Measurements from ENCODE around the gene IL15. TPM values are rescaled to one million over a fixed set of nuclear protein-coding genes. Genes with fewer than 3 reads are reported as not detected.
"Not testable (repeated sequence)": the region's sequence is repeated elsewhere in the genome, so short reads cannot be mapped to it uniquely, and the experiment has no call there.

IL15 gene
- total RNA-seq, 1 experiment from 2014 or later: 18.0 TPM

DNA sequence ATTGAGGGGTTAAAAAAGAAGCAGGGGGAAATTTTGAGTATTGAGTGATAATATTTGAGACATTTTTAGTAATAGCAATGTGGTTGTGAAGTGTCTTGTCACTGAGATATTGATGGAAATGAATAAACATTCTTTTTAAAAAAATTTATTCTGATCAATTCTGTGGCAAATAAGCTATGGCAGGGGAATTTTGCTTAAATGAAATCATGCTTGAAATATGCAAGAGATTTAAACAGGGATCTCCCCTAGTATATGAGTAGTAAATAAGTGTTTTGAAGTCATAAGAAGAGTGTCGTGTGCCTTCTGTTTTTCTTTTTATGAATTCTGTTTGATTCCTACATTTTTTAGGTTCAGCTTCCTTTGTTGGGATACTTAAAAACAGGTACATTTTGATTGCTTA, 23.2 kb downstream of the IL15 start:
- Histone ChIP-seq H3K4me3 (no peak overlapping the region), H3K36me3 (peaks cover 18% of the 10 kb centered on the region), H3K27ac (no peak overlapping the region), H3K9me3 (replicated peaks) (no peaks in the 10 kb centered on the region), H3K27me3 (no peaks in the 10 kb centered on the region), H3K4me1 (no peaks in the 10 kb centered on the region)
- DNase-seq: no peak

DNA sequence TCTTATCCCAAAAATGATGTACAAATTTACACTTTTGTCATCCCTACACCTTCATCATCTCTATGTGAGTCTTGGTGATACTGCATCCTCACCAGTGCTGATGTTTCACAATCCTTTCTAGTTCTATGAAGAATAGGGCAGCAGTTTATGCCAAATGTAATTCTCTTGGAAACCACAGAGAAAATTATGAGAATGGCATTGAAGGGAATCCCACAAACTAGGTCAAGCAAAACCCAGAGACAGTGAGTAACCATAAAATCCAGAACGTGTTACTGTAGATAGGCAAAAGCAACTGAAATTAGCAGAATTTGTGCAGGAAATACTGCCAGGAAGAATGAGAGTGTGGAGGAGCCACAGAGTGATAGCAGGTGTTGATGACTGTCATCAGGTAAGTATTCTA, 24.5 kb downstream of the IL15 start:
- no peaks in the 10 kb centered on the region for H3K9me3 ChIP-seq (replicated peaks)
- DNase-seq: no peak
- H3K4me3 ChIP-seq: no peak overlapping the region
- H3K27ac ChIP-seq: no peak overlapping the region
- peaks cover 18% of the 10 kb centered on the region for H3K36me3 ChIP-seq
- no peaks in the 10 kb centered on the region for H3K27me3 ChIP-seq
- no peaks in the 10 kb centered on the region for H3K4me1 ChIP-seq

DNA sequence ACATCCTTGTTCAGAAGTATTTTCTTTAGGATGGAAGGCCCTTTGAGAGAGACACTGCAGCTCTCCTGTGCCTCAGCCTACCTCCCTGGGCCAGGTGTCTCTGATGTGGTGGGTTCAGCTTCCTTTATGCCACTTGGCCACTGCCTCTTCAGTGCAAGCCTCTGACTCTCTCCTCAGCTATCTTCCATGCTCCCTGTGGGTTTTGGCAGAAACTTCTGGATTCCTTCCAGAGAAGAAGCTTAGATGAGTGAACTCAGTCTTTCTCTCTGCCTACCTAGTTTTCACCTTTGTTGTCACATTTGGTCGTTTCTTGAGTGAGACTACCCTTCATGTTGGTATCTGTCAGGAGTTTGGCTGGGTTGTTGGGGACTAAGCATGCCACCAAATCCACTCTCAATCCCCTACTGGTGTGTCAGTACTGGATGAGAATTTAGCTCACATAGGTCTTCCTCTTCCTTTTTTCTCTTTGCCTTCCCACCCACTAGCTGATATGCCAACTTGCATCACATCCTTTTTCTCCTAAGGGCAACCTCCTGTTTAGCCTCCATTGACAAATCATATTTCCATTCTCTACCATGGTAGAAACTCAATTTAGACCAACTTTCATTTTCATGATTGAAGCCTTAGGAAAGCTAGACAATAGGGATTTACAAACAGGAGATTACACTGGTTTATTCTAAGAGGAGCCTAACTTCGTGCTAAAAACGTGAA, 32.0 kb downstream of the IL15 start:
- no peak for DNase-seq
- H3K4me1 ChIP-seq: no peaks in the 10 kb centered on the region
- H3K27me3 ChIP-seq: no peaks in the 10 kb centered on the region
- H3K36me3 ChIP-seq: no peaks in the 10 kb centered on the region; the same call in 1 of the 2 replicates
- H3K27ac ChIP-seq: no peak overlapping the region
- no peaks in the 10 kb centered on the region for H3K9me3 ChIP-seq (replicated peaks)
- H3K4me3 ChIP-seq: no peak overlapping the region

DNA sequence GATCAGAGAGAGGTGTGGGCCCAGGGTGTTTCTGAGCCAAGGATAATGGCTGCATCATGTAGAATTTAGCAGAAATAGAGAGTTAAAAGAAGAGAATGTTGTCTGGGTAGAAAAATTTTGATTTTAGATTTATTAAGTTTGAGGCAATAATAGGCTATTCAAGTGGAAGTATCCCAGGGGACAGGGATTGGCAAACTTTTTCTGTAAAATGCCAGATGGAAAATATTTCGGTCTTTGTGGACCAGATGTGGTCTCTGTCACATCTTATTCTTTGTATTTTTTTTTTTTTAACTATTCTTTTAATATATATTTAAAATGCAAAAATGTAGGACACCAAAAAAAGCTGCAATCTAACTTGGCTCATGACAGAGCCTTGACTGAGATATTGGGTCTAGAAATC, 33.1 kb downstream of the IL15 start:
- Histone ChIP-seq H3K36me3 (no peaks in the 10 kb centered on the region; the same call in 1 of the 2 replicates), H3K4me3 (no peak overlapping the region), H3K9me3 (replicated peaks) (no peaks in the 10 kb centered on the region), H3K4me1 (no peaks in the 10 kb centered on the region), H3K27ac (no peak overlapping the region), H3K27me3 (no peaks in the 10 kb centered on the region)
- no peak for DNase-seq

DNA sequence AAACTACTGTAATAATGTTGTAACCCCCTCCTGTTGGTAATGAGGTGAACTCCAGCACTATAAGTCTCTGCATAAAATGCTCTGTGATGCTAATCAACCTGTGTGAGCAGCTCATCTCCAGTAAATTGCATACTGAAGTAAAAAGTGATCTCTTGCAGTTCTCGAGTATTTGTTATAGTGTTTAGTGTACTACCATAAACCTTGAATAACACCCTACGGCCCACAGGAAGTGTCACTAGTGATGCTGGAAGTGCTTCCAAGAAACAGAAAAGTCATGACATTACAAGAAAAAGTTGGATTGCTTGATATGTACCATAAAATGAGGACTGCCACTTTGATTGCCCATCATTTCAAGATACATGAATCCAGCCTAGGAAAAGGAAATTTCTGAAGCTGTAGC, 39.0 kb downstream of the IL15 start:
- no peak for DNase-seq
- Histone ChIP-seq H3K4me3 (no peak overlapping the region), H3K9me3 (replicated peaks) (no peaks in the 10 kb centered on the region), H3K27me3 (no peaks in the 10 kb centered on the region), H3K36me3 (peaks cover 6% of the 10 kb centered on the region; the same call in 1 of the 2 replicates), H3K27ac (no peak overlapping the region), H3K4me1 (no peaks in the 10 kb centered on the region)

DNA sequence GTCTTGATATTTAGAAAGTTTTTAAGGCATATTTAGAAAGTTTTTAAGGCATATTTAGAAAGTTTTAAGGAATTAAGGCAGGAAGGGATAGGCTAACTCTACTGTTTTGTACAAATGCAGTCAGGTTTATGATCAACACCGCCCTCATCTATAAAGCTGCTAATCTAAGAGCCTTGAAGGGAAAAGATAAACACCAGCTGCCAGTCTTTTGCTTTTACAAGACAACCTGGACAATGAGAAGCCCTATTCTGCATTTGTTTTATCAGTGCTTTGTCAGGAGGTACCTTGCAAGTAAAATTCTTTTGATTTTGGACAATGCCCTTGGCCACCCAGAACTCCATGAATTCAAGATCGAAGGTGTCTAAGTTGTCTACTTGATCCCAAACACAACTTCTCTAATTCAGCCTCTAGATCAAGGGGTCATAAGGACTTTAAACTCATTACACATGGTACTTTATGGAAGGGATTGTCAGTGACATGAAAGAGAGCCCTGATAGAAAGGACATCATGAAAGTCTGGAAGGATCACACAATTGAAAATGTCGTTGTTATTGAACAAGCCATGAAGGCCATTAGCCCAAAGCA, 39.8 kb downstream of the IL15 start:
- H3K4me1 ChIP-seq: no peaks in the 10 kb centered on the region
- peaks cover 6% of the 10 kb centered on the region; the same call in 1 of the 2 replicates for H3K36me3 ChIP-seq
- H3K27me3 ChIP-seq: no peaks in the 10 kb centered on the region
- no peak overlapping the region for H3K27ac ChIP-seq
- H3K9me3 ChIP-seq (replicated peaks): no peaks in the 10 kb centered on the region
- no peak for DNase-seq
- H3K4me3 ChIP-seq: no peak overlapping the region

DNA sequence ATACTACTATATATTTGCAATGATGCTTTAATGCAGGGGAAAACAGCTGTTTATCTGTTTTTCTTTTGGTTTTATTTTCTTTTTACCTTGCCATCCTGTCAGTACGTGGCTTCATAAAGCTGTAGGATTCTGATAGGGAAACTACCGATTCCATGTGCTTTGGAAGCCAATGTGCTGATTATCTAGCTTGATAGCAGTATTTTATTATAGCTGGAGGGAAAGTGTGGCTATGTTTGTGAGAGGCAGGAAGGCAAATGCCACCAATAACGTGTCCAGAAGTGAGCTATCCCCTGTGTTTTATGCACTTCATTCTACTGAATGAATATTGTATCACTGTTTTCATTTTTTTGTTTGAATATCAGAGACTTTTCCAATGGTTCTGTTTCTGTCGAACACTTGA, 43.7 kb downstream of the IL15 start:
- Histone ChIP-seq H3K4me1 (no peaks in the 10 kb centered on the region), H3K9me3 (replicated peaks) (no peaks in the 10 kb centered on the region), H3K27ac (no peak overlapping the region), H3K36me3 (peaks cover 6% of the 10 kb centered on the region; the same call in 1 of the 2 replicates), H3K27me3 (no peaks in the 10 kb centered on the region), H3K4me3 (no peak overlapping the region)
- no peak for DNase-seq

DNA sequence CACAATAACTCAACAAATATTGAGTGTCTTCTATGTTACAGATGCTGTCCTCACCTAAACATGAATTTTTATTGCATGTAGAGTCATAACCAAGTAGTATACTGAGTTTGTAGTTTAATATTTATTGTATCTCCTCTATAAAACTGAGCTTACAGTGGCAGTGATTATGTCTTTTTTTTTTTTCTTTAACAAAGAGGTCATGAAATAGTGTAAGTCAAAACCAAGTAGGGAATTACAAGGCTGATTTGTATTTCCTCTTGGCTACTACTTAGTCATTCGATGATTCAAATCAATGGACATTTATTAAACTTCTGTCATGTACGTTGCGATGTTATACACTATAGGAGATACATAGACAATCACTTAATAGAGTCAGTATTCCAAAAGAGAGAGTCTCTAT, 48.4 kb downstream of the IL15 start:
- DNase-seq: no peak
- H3K9me3 ChIP-seq (replicated peaks): no peaks in the 10 kb centered on the region
- H3K4me1 ChIP-seq: no peaks in the 10 kb centered on the region
- no peak overlapping the region for H3K27ac ChIP-seq
- H3K36me3 ChIP-seq: no peaks in the 10 kb centered on the region; the same call in 1 of the 2 replicates
- H3K27me3 ChIP-seq: no peaks in the 10 kb centered on the region
- H3K4me3 ChIP-seq: no peak overlapping the region

DNA sequence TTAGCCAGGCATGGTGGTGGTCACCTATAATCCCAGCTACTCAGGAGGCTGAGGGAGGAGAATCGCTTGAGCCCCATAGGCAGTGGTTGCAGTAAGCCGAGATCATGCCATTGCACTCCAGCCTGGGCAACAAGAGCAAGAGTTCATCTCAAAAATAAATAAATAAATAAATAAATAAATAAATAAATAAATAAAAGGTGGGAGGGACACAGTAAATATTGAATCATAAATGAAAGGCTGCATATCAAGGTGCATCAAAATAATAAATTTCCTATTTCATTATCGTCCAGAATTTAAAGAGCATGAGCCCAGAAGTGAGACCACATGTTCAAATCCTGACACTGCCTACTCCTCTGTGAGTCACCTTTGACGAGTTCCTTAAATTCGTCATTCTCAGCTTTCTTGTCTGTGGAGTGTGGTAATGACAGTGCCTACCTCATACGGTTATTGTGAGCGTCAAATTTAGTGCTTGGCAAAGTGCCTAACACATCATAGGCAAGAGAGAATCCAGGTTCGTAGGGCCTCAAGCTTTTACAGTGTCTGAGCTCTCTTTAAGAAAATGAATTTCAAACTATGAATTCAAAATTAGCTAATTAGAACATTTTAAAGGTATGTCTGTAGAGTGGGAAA, 49.9 kb downstream of the IL15 start:
- H3K27ac ChIP-seq: no peak overlapping the region
- no peaks in the 10 kb centered on the region for H3K4me1 ChIP-seq
- no peaks in the 10 kb centered on the region; the same call in 1 of the 2 replicates for H3K36me3 ChIP-seq
- peak in 1 of 2 experiments; percentile 15 for DNase-seq
- no peaks in the 10 kb centered on the region for H3K9me3 ChIP-seq (replicated peaks)
- H3K27me3 ChIP-seq: no peaks in the 10 kb centered on the region
- no peak overlapping the region for H3K4me3 ChIP-seq

DNA sequence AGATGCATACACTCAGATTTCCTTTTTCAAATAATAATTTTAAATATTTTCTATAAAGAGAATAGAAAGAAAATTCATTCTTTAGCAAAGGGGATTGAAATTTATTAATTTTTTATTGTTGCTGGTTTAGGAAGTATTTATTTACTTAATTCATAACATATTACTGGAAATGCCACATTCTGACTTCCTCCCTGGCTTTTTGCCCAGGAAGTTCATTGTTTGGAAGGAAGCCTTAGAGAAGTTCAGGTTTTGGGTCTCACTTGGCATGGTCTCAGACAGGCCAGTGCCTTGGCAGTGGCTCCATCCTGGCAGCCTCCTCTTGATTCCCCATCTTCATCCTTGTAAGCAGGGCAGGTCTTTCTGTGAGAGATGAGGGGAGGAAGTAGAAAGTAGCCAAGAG, 50.5 kb downstream of the IL15 start:
- no peaks in the 10 kb centered on the region for H3K9me3 ChIP-seq (replicated peaks)
- H3K27me3 ChIP-seq: no peaks in the 10 kb centered on the region
- H3K27ac ChIP-seq: no peak overlapping the region
- peak in 1 of 2 experiments; percentile 15 for DNase-seq
- no peaks in the 10 kb centered on the region for H3K4me1 ChIP-seq
- H3K4me3 ChIP-seq: no peak overlapping the region
- no peaks in the 10 kb centered on the region; the same call in 1 of the 2 replicates for H3K36me3 ChIP-seq

DNA sequence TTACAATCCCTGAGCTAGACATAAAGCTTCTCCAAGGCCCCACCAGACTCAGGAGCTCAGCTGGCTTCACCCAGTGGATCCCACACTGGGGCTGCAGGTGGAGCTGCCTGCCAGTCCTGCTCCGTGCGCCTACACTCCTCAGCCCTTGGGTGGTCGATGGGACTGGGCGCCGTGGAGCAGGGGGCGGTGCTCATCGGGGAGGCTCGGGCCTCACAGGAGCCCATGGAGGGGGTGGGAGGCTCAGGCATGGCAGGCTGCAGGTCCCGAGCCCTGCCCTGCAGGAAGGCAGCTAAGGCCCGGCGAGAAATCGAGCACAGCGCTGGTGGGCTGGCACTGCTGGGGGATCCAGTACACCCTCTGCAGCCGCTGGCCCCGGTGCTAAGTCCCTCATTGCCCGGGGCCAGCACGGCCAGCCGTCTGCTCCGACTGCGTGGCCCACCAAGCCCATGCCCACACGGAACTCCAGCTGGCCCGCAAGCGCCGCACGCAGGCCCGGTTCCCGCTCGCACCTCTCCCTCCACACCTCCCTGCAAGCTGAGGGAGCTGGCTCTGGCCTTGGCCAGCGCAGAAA, 53.4 kb downstream of the IL15 start:
- not testable (repeated sequence) for H3K4me1 ChIP-seq; H3K4me3 ChIP-seq; H3K36me3 ChIP-seq; DNase-seq; H3K27me3 ChIP-seq; H3K27ac ChIP-seq; H3K9me3 ChIP-seq (replicated peaks)

DNA sequence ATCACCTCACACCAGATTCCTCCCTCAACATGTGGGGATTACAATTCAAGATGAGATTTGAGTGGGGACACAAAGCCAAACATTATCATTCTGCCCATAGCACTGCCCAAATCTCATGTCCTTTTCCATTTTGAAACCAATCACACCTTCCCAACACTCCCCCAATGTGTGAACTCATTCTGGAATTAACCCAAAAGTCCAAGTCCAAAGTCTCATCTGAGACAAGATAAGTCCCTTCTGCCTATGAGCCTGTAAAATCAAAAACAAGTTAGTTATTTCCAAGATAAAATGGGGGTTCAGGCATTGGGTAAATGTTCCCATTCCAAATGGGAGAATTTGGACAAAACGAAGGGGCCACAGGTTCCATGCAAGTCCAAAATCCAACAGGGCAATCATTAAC, 54.9 kb downstream of the IL15 start:
- not testable (repeated sequence) for H3K9me3 ChIP-seq (replicated peaks); H3K4me1 ChIP-seq; H3K27me3 ChIP-seq; H3K4me3 ChIP-seq; DNase-seq; H3K27ac ChIP-seq; H3K36me3 ChIP-seq

DNA sequence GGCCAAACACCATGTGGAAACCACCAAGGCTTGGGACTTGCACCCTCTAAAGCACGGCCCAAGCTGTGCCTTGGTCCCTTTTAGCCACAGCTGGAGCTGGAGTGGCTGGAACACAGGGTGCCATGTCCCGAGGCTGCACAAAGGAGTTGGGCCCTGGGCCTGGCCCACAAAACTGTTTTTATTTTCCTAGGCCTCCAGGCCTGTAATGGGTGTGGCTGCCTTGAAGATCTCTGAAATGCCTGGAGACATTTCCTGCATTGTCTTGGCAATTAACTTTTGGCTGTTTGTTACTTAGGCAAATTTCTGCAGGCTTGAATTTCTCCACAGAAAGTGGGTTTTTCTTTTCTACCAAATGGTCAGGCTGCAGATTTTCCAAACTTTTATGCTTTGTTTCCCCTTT, 55.7 kb downstream of the IL15 start:
- no peak overlapping the region for H3K4me3 ChIP-seq
- no peak overlapping the region for H3K27ac ChIP-seq
- no peaks in the 10 kb centered on the region for H3K27me3 ChIP-seq
- no peaks in the 10 kb centered on the region for H3K4me1 ChIP-seq
- H3K9me3 ChIP-seq (replicated peaks): no peaks in the 10 kb centered on the region; the same call in 1 of the 2 replicates
- no peaks in the 10 kb centered on the region; the same call in 1 of the 2 replicates for H3K36me3 ChIP-seq
- DNase-seq: no peak

DNA sequence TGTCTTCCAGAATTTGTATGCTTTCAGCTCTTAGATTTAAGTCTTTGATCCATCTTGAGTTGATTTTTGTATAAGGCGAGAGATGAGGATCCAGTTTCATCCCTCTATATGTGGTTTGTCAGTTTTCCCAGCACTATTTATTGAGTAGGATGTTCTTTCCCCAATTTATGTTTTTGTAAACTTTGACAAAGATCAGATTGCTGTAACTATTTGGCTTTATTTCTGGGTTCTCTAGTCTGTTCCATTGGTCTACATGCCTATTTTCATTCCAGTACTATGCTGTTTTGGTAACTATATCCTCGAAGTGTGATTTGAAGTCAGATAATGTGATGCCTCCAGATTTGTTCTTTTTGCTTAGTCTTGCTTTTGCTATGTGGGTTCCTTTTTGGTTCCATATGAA, 60.7 kb downstream of the IL15 start:
- Histone ChIP-seq H3K36me3 (no peaks in the 10 kb centered on the region), H3K27ac (no peak overlapping the region), H3K27me3 (no peaks in the 10 kb centered on the region), H3K9me3 (replicated peaks) (no peaks in the 10 kb centered on the region; the same call in 1 of the 2 replicates), H3K4me1 (peaks cover 5% of the 10 kb centered on the region), H3K4me3 (no peak overlapping the region)
- DNase-seq: no peak

Measured in SJCRH30 (cell line).